Hematopoietic multipotent progenitor cell treated with erythropoietin and hydrocortisone succinate and interleukin-3 and kit ligand, for 6 days (in vitro differentiated cells): ENCODE data around the gene KCNJ15.
A peak's percentile ranks its signal among the peaks of the same experiment; 100 is the strongest.
"Not testable (repeated sequence)": the region's sequence is repeated elsewhere in the genome, so short reads cannot be mapped to it uniquely, and the experiment has no call there.

Source experiments
- DNase-seq: peaks from one replicate; pipeline ENCODE4 v3.0.0-alpha.2; 2015

The KCNJ15 gene

GRCh38 chr21:38256599-38257302 is at the start of gene KCNJ15:
Gene KCNJ15 (plus strand): TSS chr21:38256991. CDS start chr21:38299262, 42,271 bp downstream.
- no peak for DNase-seq

- no peak for DNase-seq
Observed at GRCh38 chr21:38208118-38208517, 48.7 kb upstream of the KCNJ15 start.

GRCh38 chr21:38211321-38211720 is 45.5 kb upstream of the KCNJ15 start:
- no peak for DNase-seq

- DNase-seq = no peak
Observed at GRCh38 chr21:38212706-38213105, 44.1 kb upstream of the KCNJ15 start.

GRCh38 chr21:38219049-38219628 is 37.7 kb upstream of the KCNJ15 start:
- peak; percentile 91 for DNase-seq

- DNase-seq = peak; percentile 82
Observed at GRCh38 chr21:38220270-38220737, 36.5 kb upstream of the KCNJ15 start.

GRCh38 chr21:38221594-38221993 is 35.2 kb upstream of the KCNJ15 start:
- DNase-seq = no peak

GRCh38 chr21:38223893-38224540 is 32.8 kb upstream of the KCNJ15 start:
- peak; percentile 26 for DNase-seq

GRCh38 chr21:38227401-38227800 is 29.4 kb upstream of the KCNJ15 start:
- no peak for DNase-seq

- no peak for DNase-seq
Observed at GRCh38 chr21:38228115-38228514, 28.7 kb upstream of the KCNJ15 start.

GRCh38 chr21:38228537-38228936 is 28.3 kb upstream of the KCNJ15 start:
- no peak for DNase-seq

GRCh38 chr21:38229260-38229877 is 27.4 kb upstream of the KCNJ15 start:
- DNase-seq = no peak

GRCh38 chr21:38234395-38235142 is 22.2 kb upstream of the KCNJ15 start:
- DNase-seq = no peak

GRCh38 chr21:38235251-38235650 is 21.5 kb upstream of the KCNJ15 start:
- not testable (repeated sequence) for DNase-seq

- no peak for DNase-seq
Observed at GRCh38 chr21:38236232-38236631, 20.6 kb upstream of the KCNJ15 start.

- DNase-seq = no peak
Observed at GRCh38 chr21:38239672-38240071, 17.1 kb upstream of the KCNJ15 start.

GRCh38 chr21:38240129-38240528 is 16.7 kb upstream of the KCNJ15 start:
- no peak for DNase-seq

GRCh38 chr21:38241029-38241740 is 15.6 kb upstream of the KCNJ15 start:
- DNase-seq = no peak

- DNase-seq = no peak
Observed at GRCh38 chr21:38242061-38242460, 14.7 kb upstream of the KCNJ15 start.

- DNase-seq = no peak
Observed at GRCh38 chr21:38243732-38244406, 12.9 kb upstream of the KCNJ15 start.

GRCh38 chr21:38244407-38244787 is 12.4 kb upstream of the KCNJ15 start:
- no peak for DNase-seq
